ENCODE data around the gene EIF4G1.

The EIF4G1 gene

GRCh38 chr3:184352897-184353545, 38.6 kb downstream of the EIF4G1 start:
- DNase-seq, result no peak

GRCh38 chr3:184353546-184353941, 39.1 kb downstream of the EIF4G1 start:
- DNase-seq, result no peak

- peak; percentile 71 for DNase-seq
These were observed 39.8 kb downstream of the EIF4G1 start for GRCh38 chr3:184354121-184354728.

- DNase-seq, result no peak
These were observed 40.3 kb downstream of the EIF4G1 start for GRCh38 chr3:184354754-184355153.

GRCh38 chr3:184355261-184356040, 41.0 kb downstream of the EIF4G1 start:
- no peak for DNase-seq

- DNase-seq, result no peak
These were observed 43.1 kb downstream of the EIF4G1 start for GRCh38 chr3:184357248-184358123.

- no peak for DNase-seq
These were observed 43.8 kb downstream of the EIF4G1 start for GRCh38 chr3:184358124-184358767.

- no peak for DNase-seq
These were observed 44.5 kb downstream of the EIF4G1 start for GRCh38 chr3:184358921-184359350.

GRCh38 chr3:184359610-184360009, 45.2 kb downstream of the EIF4G1 start:
- DNase-seq, result no peak

GRCh38 chr3:184360070-184360928, 45.9 kb downstream of the EIF4G1 start:
- DNase-seq, result no peak

- no peak for DNase-seq
These were observed 46.6 kb downstream of the EIF4G1 start for GRCh38 chr3:184360929-184361531.

- DNase-seq, result peak; percentile 37
These were observed 47.1 kb downstream of the EIF4G1 start, which contains the start of the genes CLCN2 and POLR2H for GRCh38 chr3:184361532-184361931. TSS of gene CLCN2 (minus strand) at chr3:184361605. CDS start at chr3:184361479, 126 bp downstream. TSS of gene POLR2H (plus strand) at chr3:184361710. CDS start at chr3:184363493, 1,783 bp downstream.

- DNase-seq, result peak; percentile 34
These were observed 47.7 kb downstream of the EIF4G1 start for GRCh38 chr3:184361932-184362667.

- peak; percentile 96 for DNase-seq
These were observed 48.5 kb downstream of the EIF4G1 start for GRCh38 chr3:184362668-184363546.

GRCh38 chr3:184366619-184367289, 52.3 kb downstream of the EIF4G1 start:
- DNase-seq, result no peak

- no peak for DNase-seq
These were observed 53.7 kb downstream of the EIF4G1 start for GRCh38 chr3:184368116-184368515.

- no peak for DNase-seq
These were observed 54.3 kb downstream of the EIF4G1 start for GRCh38 chr3:184368586-184369183.

GRCh38 chr3:184371570-184372018, 57.2 kb downstream of the EIF4G1 start:
- DNase-seq, result peak; percentile 64
